GM13976 (cell line): ENCODE data around the gene B3GNT2.
"Not testable (repeated sequence)": the region's sequence is repeated elsewhere in the genome, so short reads cannot be mapped to it uniquely, and the experiment has no call there.

ENCODE experiments used
- DNase-seq: peaks from one replicate; pipeline ENCODE4 v3.0.0; 2012; ENCODE audit warnings: low spot score
- in situ Hi-C: fragments of 300-500 bp; cut with MboI; formaldehyde crosslinking; loops from one replicate; pipeline ENCODE4 v1.12.0; 2022; ENCODE audit warnings: low sequenced_read_pairs, mixed read lengths, inconsistent platforms; ENCODE audit not compliant: unreplicated experiment
- TF ChIP-seq, protein P1 (sequence below): IDR thresholded peaks from 2 replicates; pipeline ENCODE4 v1.5.1; 2012; ENCODE audit warnings: borderline replicate concordance, mild to moderate bottlenecking; ENCODE audit not compliant: insufficient read depth; ENCODE audit errors: extremely low read depth, missing control alignments, control extremely low read depth

Gene B3GNT2

GRCh38 chr2:62152000-62152399 lies 43.9 kb upstream of the B3GNT2 start:
- TF ChIP-seq, protein P1, sequence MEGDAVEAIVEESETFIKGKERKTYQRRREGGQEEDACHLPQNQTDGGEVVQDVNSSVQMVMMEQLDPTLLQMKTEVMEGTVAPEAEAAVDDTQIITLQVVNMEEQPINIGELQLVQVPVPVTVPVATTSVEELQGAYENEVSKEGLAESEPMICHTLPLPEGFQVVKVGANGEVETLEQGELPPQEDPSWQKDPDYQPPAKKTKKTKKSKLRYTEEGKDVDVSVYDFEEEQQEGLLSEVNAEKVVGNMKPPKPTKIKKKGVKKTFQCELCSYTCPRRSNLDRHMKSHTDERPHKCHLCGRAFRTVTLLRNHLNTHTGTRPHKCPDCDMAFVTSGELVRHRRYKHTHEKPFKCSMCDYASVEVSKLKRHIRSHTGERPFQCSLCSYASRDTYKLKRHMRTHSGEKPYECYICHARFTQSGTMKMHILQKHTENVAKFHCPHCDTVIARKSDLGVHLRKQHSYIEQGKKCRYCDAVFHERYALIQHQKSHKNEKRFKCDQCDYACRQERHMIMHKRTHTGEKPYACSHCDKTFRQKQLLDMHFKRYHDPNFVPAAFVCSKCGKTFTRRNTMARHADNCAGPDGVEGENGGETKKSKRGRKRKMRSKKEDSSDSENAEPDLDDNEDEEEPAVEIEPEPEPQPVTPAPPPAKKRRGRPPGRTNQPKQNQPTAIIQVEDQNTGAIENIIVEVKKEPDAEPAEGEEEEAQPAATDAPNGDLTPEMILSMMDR = no peak
- in situ Hi-C loops = no loop called here
- DNase-seq = no peak

GRCh38 chr2:62156861-62157496 lies 38.9 kb upstream of the B3GNT2 start:
- in situ Hi-C loops = no loop called here
- no peak for DNase-seq
- TF ChIP-seq, protein P1 = no peak

DNA sequence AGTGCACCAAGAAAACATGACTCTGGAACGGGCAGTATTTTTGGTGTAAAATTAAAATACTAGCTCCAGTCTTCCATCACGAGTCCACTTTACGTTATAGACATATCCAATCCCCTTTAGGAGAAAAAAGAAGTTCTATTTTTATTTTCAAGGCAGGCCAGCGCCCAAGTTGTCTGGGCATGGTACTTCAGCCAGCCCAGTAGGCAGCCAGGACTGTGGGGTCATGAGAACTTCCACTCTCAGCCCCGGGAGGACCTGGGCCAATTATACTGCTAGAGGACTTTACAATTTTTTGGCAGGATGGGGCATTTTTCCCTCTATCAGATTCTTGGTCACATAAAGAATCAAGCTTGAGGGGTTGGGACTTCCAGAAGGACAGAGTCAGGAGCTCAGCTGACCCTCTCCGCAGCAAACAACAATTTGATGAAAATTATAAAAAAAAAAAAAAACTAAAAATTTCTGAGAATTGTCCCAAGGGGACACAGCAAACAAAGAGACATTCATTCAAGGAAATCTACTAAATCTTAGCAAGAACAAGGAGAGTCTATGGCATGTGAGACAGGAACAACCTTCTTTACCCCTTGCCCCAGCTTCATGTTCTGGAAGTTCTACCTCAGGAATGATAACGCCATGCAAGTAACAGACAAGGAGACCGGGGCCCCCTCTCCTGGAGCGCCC lies 37.3 kb upstream of the B3GNT2 start:
- in situ Hi-C loops = no loop called here
- DNase-seq = no peak
- TF ChIP-seq, protein P1 = no peak

- DNase-seq = not testable (repeated sequence)
Observed at GRCh38 chr2:62160691-62161090, 35.2 kb upstream of the B3GNT2 start.

DNA sequence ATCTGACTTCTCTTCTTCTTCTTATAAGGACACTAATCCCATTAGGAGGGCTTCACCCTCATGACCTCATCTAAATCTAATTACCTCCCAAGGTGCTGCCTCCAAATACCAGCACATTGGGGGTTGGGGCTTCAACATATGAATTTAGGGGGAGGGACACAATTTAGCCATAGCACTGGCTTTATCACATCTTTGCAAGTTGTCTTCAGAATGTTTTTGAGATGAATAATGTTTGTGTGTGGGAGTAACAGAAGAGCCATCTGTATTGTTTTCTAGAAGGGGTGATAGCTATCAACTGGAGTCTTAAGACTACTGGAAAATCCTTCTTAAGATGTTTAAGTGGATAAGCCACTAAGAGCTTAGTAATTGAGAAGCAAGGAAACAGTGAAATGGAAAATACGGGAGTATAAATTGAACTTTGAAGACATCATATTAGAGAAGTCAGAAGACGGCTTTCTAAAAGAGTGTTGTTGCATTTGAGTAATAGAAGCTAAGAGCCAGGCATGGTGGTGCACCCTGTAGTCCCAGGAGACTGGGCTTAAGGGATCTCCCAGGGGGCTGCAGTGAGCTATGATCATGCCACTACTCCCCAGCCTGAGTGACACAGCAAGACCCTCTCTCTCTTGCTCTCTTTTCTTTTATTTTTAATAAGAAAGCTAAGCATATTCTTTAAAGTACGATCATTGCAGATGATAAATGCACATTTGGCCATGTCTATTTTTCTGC lies 32.6 kb upstream of the B3GNT2 start:
- TF ChIP-seq, protein P1 = no peak
- in situ Hi-C loops = no loop called here
- DNase-seq = no peak

More at GRCh38 chr2:62160691-62161090, 35.2 kb upstream of the B3GNT2 start:
- in situ Hi-C loops = not testable (repeated sequence)

DNA sequence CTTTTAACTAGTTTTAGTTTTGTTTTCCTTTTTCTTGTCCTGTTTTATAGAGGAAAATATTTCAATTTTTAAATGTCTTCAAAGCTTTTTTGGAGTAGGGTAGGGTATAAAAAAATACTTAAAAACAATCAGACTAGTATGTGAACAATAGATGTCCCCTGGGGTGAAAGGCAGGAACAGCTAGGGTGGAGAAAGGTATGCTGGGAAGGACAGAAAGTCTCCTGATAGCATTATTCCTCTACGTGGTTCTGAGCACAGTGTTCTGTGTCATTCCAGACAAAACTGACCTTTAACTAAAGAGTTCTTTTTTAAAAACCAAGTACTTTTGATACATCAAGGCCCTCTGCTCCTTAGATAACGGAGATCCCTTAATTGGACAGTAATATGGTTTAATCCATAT lies 32.1 kb upstream of the B3GNT2 start:
- in situ Hi-C loops = no loop called here
- TF ChIP-seq, protein P1 = no peak
- no peak for DNase-seq

DNA sequence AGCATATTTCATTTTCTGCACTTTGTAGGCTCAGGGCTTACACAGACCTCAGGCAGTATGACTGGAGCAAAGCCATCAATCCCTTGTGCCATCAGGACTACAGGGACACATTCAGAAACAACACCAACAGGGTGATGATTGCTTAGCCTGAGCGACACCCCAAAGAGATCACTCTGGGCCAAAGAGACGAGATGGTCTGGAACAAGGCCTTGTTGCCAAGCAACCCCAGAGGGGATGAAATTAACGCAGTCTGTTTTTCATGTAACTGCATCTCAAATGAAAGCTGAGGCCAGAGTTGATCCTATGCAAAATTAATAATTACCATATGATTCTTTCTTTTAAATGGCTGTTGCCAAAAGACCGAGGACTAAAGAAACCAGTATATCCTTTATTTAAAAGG lies 20.2 kb upstream of the B3GNT2 start:
- in situ Hi-C loops = no loop called here
- TF ChIP-seq, protein P1 = no peak
- DNase-seq = no peak
